SK-N-SH (cell line): ENCODE data around the gene DNAJB6. TPM values are rescaled to one million over a fixed set of nuclear protein-coding genes. Genes with fewer than 3 reads are reported as not detected.

Experiments used
- CTCF ChIA-PET: fragments of 300-600, 350-600 bp; formaldehyde crosslinking; extraction: SDS; loops from one replicate; lab custom pipeline; 2021; lab: Yijun Ruan, JAX
- POLR2A ChIA-PET: fragments of 350-600 bp; sonication (Branson Sonifier 250); formaldehyde crosslinking; extraction: SDS; loops from one replicate; lab custom pipeline; 2020; ENCODE audit warnings: antibody characterized with exemption, inconsistent platforms; lab: Yijun Ruan, JAX
- DNase-seq: peaks from one replicate; pipeline ENCODE4 v3.0.0; 2012
- H2AFZ ChIP-seq: fragments of 200-600 bp; sonication (generic); 2 replicates; pipeline ENCODE4 v1.8.1; 2016; ENCODE audit warnings: antibody characterized with exemption, mild to moderate bottlenecking, low read depth
- H3F3A ChIP-seq: fragments of 200-600 bp; sonication (generic); replicated peaks from 2 replicates; pipeline ENCODE3; 2016; ENCODE audit warnings: antibody characterized with exemption, mild to moderate bottlenecking; ENCODE audit not compliant: insufficient read depth
- H3K27ac ChIP-seq, 2 experiments: fragments of 200-500 bp in 1 of 2; fragments of 200-600 bp in 1 of 2; sonication (Bioruptor generic) in 1 of 2; sonication (generic), shearing (Covaris generic) in 1 of 2; 2 replicates each; pipeline versions ENCODE4 v1.5.1 to v1.6.1; 2014 to 2016; ENCODE audit warnings: low read depth in 2 of 2, inconsistent platforms in 1 of 2, low read length in 1 of 2, mild to moderate bottlenecking in 1 of 2, mixed read lengths in 1 of 2
- H3K27me3 ChIP-seq: fragments of 200-600 bp; sonication (generic), shearing (Covaris generic); 2 replicates; pipeline ENCODE4 v1.6.1; 2016; ENCODE audit warnings: mixed run types; ENCODE audit not compliant: insufficient read depth
- H3K36me3 ChIP-seq, 2 experiments: fragments of 200-500 bp in 1 of 2; fragments of 200-600 bp in 1 of 2; sonication (Bioruptor generic) in 1 of 2; sonication (generic) in 1 of 2; replicated peaks in 1 of 2; 2 replicates each; pipeline versions ENCODE3 to v1.5.1; 2014 to 2016; ENCODE audit warnings: low read length in 1 of 2, mild to moderate bottlenecking in 1 of 2; ENCODE audit not compliant: insufficient read depth in 2 of 2, control insufficient read depth in 1 of 2
- H3K4me1 ChIP-seq, 2 experiments: fragments of 200-500 bp in 1 of 2; fragments of 200-600 bp in 1 of 2; sonication (Bioruptor generic) in 1 of 2; sonication (generic), shearing (Covaris generic) in 1 of 2; 2 replicates each; pipeline versions ENCODE4 v1.5.1 to v1.6.1; 2014 to 2016; ENCODE audit warnings: low read depth in 1 of 2, low read length in 1 of 2, mixed run types in 1 of 2; ENCODE audit not compliant: insufficient read depth in 2 of 2, control insufficient read depth in 1 of 2
- H3K4me2 ChIP-seq: fragments of 200-600 bp; sonication (generic), shearing (Covaris generic); 2 replicates; pipeline ENCODE4 v1.6.1; 2017; ENCODE audit warnings: mixed run types
- H3K4me3 ChIP-seq, 2 experiments: fragments of 200-500 bp in 1 of 2; fragments of 200-600 bp in 1 of 2; sonication (Bioruptor generic) in 1 of 2; sonication (generic), shearing (Covaris generic) in 1 of 2; 2 replicates each; pipeline versions ENCODE4 v1.5.1 to v1.8.1; 2014 to 2016; ENCODE audit warnings: low read depth in 2 of 2, inconsistent platforms in 1 of 2, low read length in 1 of 2, mild to moderate bottlenecking in 1 of 2, mixed read lengths in 1 of 2, moderate library complexity in 1 of 2
- H3K79me2 ChIP-seq: fragments of 200-600 bp; sonication (generic); 2 replicates; pipeline ENCODE4 v1.8.1; 2017; ENCODE audit warnings: mild to moderate bottlenecking; ENCODE audit not compliant: insufficient read depth
- H3K9ac ChIP-seq: fragments of 200-600 bp; sonication (generic); 2 replicates; pipeline ENCODE4 v1.6.1; 2017; ENCODE audit warnings: mixed run types
- H3K9me2 ChIP-seq: fragments of 200-600 bp; sonication (generic); 2 replicates; pipeline ENCODE4 v1.6.1; 2017; ENCODE audit warnings: mixed run types
- H3K9me3 ChIP-seq: fragments of 200-600 bp; sonication (generic); 2 replicates; pipeline ENCODE4 v1.6.1; 2017; ENCODE audit warnings: mixed run types, mild to moderate bottlenecking, moderate library complexity
- H4K20me1 ChIP-seq: fragments of 200-600 bp; sonication (generic); 2 replicates; pipeline ENCODE4 v1.6.1; 2017; ENCODE audit warnings: mild to moderate bottlenecking, mixed run types; ENCODE audit not compliant: insufficient read depth
- ELF1 ChIP-seq: IDR thresholded peaks from 2 replicates; pipeline ENCODE4 v1.4.0; 2012
- FOXJ3 ChIP-seq: sonication (generic); formaldehyde crosslinking; IDR thresholded peaks from 2 replicates; pipeline ENCODE4 v1.5.1; 2020; ENCODE audit warnings: mild to moderate bottlenecking, missing genetic modification reagents
- FOXM1 ChIP-seq: IDR thresholded peaks from 2 replicates; pipeline ENCODE4 v1.4.0; 2012; ENCODE audit warnings: low read depth, mild to moderate bottlenecking
- GABPA ChIP-seq: IDR thresholded peaks from 2 replicates; pipeline ENCODE4 v1.4.0; 2012; ENCODE audit warnings: low read depth, mild to moderate bottlenecking
- GATA2 ChIP-seq: sonication (generic); formaldehyde crosslinking; IDR thresholded peaks from 2 replicates; pipeline ENCODE4 v1.5.0; 2020; ENCODE audit warnings: mild to moderate bottlenecking, missing genetic modification reagents
- IRF3 ChIP-seq: fragments of 150-350 bp; IDR thresholded peaks from 2 replicates; pipeline ENCODE4 v1.6.1; 2016; ENCODE audit warnings: mild to moderate bottlenecking, low read depth, low read length
- JUND ChIP-seq: IDR thresholded peaks from 2 replicates; pipeline ENCODE4 v1.4.0; 2012
- MEF2A ChIP-seq: IDR thresholded peaks from 2 replicates; pipeline ENCODE4 v1.4.0; 2012; ENCODE audit warnings: low read depth, borderline replicate concordance
- MXI1 ChIP-seq: IDR thresholded peaks from 2 replicates; pipeline ENCODE4 v1.6.1; 2012; ENCODE audit warnings: mild to moderate bottlenecking, low read depth, low read length, improper control_type of control experiment
- NRF1 ChIP-seq: IDR thresholded peaks from 2 replicates; pipeline ENCODE4 v1.6.1; 2012; ENCODE audit warnings: low read depth, mild to moderate bottlenecking, low read length
- POLR2AphosphoS5 ChIP-seq: IDR thresholded peaks from 2 replicates; pipeline ENCODE4 v1.6.1; 2012; ENCODE audit warnings: low read depth, low read length
- RXRA ChIP-seq: IDR thresholded peaks from 2 replicates; pipeline ENCODE4 v1.4.0; 2012; ENCODE audit warnings: low read depth, mild to moderate bottlenecking, borderline replicate concordance
- SMC3 ChIP-seq: IDR thresholded peaks from 2 replicates; pipeline ENCODE4 v1.6.1; 2012; ENCODE audit warnings: low read depth, low read length, improper control_type of control experiment
- TAF1 ChIP-seq: IDR thresholded peaks from 2 replicates; pipeline ENCODE4 v1.6.1; 2012; ENCODE audit warnings: low read depth, mild to moderate bottlenecking, low read length, moderate library complexity, borderline replicate concordance
- TEAD4 ChIP-seq: IDR thresholded peaks from 2 replicates; pipeline ENCODE4 v1.4.0; 2012; ENCODE audit warnings: mild to moderate bottlenecking, borderline replicate concordance; ENCODE audit not compliant: insufficient read depth
- USF1 ChIP-seq: IDR thresholded peaks from 2 replicates; pipeline ENCODE4 v1.4.0; 2012; ENCODE audit warnings: low read depth, borderline replicate concordance
- WGBS: methylation state at CpG from one replicate; pipeline ENCODE4 v1.1.6; 2017; ENCODE audit warnings: low lambda C conversion rate; 5-methylcytosine and 5-hydroxymethylcytosine counted together
- polyA plus RNA-seq, 3 experiments: library from polyadenylated mRNA; depleted of rRNA; stranded (reverse); fragments of >200 nt; gene quantifications; 2 replicates each; pipeline ENCODE4 v1.2.3, GENCODE V29; 2012
- TF ChIP-seq, protein P1 (sequence below): fragments of 200-600 bp; sonication (generic); IDR thresholded peaks from 2 replicates; pipeline ENCODE4 v1.6.1; 2017; ENCODE audit warnings: antibody characterized with exemption, mild to moderate bottlenecking, moderate library complexity
- TF ChIP-seq, protein P2 (sequence below): fragments of 150-350 bp; IDR thresholded peaks from 2 replicates; pipeline ENCODE4 v1.6.1; 2017; ENCODE audit warnings: antibody characterized with exemption, low read length, low read depth, borderline replicate concordance

Gene DNAJB6
- polyA plus RNA-seq, 1 of the 3 experiments (the other 2 are of a cell fraction): 176 TPM

GRCh38 chr7:157426463-157427301 lies 89.9 kb downstream of the DNAJB6 start:
- no peak for DNase-seq
- CTCF ChIA-PET: no interaction called here
- no peaks in the 10 kb centered on the region for H3K9me3 ChIP-seq
- no peak overlapping the region for H3K4me3 ChIP-seq
- peaks cover 0 to 3% of the 10 kb centered on the region in 2 experiments for H3K36me3 ChIP-seq
- no peak overlapping the region for H3K4me2 ChIP-seq
- H3K9ac ChIP-seq: no peak overlapping the region
- H4K20me1 ChIP-seq: no peaks in the 10 kb centered on the region
- no peaks in the 10 kb centered on the region for H3K79me2 ChIP-seq
- no peak overlapping the region for H2AFZ ChIP-seq
- peaks cover 0 to 6% of the 10 kb centered on the region in 2 experiments; a peak in 1 of 4 replicates for H3K4me1 ChIP-seq
- 86% methylated on average over 34 of the region's 42 CpGs for WGBS
- H3K27ac ChIP-seq: no peak overlapping the region
- H3K9me2 ChIP-seq: no peaks in the 10 kb centered on the region
- TF ChIP-seq TAF1 (no peak), USF1 (no peak), SMC3 (no peak), FOXM1 (no peak), GATA2 (CRISPR knock-in tag) (no peak), POLR2AphosphoS5 (no peak), IRF3 (no peak), MEF2A (no peak), RXRA (no peak), NRF1 (no peak), MXI1 (no peak), GABPA (no peak), TEAD4 (no peak), JUND (no peak), FOXJ3 (CRISPR knock-in tag) (no peak), ELF1 (no peak)
- TF ChIP-seq, protein P1, sequence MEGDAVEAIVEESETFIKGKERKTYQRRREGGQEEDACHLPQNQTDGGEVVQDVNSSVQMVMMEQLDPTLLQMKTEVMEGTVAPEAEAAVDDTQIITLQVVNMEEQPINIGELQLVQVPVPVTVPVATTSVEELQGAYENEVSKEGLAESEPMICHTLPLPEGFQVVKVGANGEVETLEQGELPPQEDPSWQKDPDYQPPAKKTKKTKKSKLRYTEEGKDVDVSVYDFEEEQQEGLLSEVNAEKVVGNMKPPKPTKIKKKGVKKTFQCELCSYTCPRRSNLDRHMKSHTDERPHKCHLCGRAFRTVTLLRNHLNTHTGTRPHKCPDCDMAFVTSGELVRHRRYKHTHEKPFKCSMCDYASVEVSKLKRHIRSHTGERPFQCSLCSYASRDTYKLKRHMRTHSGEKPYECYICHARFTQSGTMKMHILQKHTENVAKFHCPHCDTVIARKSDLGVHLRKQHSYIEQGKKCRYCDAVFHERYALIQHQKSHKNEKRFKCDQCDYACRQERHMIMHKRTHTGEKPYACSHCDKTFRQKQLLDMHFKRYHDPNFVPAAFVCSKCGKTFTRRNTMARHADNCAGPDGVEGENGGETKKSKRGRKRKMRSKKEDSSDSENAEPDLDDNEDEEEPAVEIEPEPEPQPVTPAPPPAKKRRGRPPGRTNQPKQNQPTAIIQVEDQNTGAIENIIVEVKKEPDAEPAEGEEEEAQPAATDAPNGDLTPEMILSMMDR: no peak
- TF ChIP-seq, protein P2, sequence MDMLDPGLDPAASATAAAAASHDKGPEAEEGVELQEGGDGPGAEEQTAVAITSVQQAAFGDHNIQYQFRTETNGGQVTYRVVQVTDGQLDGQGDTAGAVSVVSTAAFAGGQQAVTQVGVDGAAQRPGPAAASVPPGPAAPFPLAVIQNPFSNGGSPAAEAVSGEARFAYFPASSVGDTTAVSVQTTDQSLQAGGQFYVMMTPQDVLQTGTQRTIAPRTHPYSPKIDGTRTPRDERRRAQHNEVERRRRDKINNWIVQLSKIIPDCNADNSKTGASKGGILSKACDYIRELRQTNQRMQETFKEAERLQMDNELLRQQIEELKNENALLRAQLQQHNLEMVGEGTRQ: no peak
- POLR2A ChIA-PET: no interaction called here
- H3K27me3 ChIP-seq: no peaks in the 10 kb centered on the region
- H3F3A ChIP-seq: no peaks in the 10 kb centered on the region
